WTC11 (cell line): Measurements from ENCODE around the gene TJP3.

Source experiments
- NFE2L1 ChIP-seq: sonication (generic); formaldehyde crosslinking; IDR thresholded peaks from 2 replicates; pipeline ENCODE4 v1.8.1; 2023; ENCODE audit warnings: missing genetic modification reagents
- NFYB ChIP-seq: sonication (generic); formaldehyde crosslinking; conservative IDR thresholded peaks from 2 replicates; pipeline ENCODE4 v1.8.0; 2022; ENCODE audit warnings: low read depth, missing genetic modification reagents
- ZNF263 ChIP-seq: sonication (generic); formaldehyde crosslinking; IDR thresholded peaks from 2 replicates; pipeline ENCODE4 v1.8.1; 2022; ENCODE audit warnings: low read depth, mild to moderate bottlenecking, moderate library complexity, missing genetic modification reagents
- TF ChIP-seq, protein P1 (sequence below): fragments of 200-600 bp; IDR thresholded peaks from 2 replicates; pipeline ENCODE4 v1.8.0; 2022; ENCODE audit warnings: antibody characterized with exemption
- TF ChIP-seq, protein P2 (sequence below): sonication (generic); formaldehyde crosslinking; IDR thresholded peaks from 2 replicates; pipeline ENCODE4 v1.8.1; 2022; ENCODE audit warnings: low read depth, missing genetic modification reagents, borderline replicate concordance

DNA sequence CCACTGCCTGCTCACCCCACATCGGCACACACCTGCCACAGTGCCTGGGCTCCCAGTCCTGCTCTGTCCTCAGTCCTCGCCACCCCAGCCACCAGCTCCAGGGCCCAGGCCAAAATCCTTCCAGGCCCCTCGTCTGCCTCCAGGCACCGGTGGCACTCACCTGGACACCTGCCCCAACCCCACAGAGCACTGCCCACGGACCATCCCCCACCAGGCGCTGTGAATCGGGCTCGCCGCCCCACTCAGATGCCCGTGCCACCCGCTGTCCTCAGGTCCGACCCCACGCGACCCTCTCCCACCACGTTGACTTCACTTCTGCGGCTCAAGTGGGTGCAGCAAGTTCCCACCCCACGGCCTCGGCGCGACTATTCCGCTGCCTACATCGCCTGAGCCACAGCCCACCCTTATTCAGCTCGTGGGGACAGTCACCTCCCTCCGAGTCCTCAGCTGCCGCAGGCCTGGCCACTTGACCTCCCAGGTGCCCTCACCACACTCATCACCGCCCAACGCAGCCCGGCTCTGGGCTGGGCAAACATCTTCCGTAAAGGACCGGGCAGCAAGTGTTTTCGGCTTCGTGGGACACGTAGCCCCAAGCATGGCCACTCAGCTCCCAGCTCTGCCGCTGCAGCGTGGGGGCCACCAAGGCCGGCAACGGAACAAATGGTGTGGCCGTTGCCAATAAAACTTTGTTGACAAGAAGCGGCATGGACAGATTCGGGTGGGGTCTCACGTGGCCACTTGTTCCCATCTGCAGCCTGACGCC is 13.6 kb upstream of the TJP3 start:
- TF ChIP-seq, protein P1, sequence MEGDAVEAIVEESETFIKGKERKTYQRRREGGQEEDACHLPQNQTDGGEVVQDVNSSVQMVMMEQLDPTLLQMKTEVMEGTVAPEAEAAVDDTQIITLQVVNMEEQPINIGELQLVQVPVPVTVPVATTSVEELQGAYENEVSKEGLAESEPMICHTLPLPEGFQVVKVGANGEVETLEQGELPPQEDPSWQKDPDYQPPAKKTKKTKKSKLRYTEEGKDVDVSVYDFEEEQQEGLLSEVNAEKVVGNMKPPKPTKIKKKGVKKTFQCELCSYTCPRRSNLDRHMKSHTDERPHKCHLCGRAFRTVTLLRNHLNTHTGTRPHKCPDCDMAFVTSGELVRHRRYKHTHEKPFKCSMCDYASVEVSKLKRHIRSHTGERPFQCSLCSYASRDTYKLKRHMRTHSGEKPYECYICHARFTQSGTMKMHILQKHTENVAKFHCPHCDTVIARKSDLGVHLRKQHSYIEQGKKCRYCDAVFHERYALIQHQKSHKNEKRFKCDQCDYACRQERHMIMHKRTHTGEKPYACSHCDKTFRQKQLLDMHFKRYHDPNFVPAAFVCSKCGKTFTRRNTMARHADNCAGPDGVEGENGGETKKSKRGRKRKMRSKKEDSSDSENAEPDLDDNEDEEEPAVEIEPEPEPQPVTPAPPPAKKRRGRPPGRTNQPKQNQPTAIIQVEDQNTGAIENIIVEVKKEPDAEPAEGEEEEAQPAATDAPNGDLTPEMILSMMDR, result no peak
- TF ChIP-seq, protein P2, sequence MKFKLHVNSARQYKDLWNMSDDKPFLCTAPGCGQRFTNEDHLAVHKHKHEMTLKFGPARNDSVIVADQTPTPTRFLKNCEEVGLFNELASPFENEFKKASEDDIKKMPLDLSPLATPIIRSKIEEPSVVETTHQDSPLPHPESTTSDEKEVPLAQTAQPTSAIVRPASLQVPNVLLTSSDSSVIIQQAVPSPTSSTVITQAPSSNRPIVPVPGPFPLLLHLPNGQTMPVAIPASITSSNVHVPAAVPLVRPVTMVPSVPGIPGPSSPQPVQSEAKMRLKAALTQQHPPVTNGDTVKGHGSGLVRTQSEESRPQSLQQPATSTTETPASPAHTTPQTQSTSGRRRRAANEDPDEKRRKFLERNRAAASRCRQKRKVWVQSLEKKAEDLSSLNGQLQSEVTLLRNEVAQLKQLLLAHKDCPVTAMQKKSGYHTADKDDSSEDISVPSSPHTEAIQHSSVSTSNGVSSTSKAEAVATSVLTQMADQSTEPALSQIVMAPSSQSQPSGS (CRISPR knock-in tag), result no peak
- TF ChIP-seq ZNF263 (CRISPR knock-in tag) (no peak), NFYB (CRISPR knock-in tag) (no peak), NFE2L1 (CRISPR knock-in tag) (no peak)
